Amniotic stem cell (primary cell): ENCODE measurements around the gene ZNF470.

ENCODE experiments used
- DNase-seq: peaks from one replicate; lab custom pipeline; 2025; lab: John Stamatoyannopoulos, UW

ZNF470 gene

DNA sequence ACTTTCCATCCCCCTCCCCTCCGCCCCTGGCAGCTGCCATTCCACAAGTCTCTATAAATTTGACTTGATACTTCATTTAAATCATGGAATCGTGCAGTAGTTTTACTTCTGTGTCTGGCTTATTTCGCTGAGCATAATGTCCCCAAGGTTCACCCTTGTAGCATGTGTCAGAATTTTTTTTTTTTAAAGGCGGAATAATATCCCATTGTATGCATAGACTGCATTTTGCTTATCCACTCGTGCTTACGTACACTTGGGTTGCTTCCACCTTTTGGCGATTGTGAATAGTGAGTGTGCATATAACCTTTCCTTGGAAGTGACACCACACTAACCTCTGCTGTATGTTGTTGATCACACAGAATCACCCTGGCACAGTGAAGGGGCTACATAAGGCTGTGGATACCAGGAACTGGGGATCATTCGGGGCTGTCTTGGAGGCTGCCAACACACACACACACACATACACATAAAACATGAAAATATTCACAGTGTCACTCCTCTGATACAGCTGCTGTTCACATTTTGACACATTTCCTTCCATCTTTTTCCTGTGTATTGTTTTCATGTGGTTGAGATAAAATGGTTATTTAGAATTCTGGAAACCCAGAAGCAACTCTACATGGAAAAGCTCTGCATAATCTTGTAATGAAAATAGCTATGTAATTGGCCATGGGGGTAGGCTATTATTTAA, 41.2 kb downstream of the ZNF470 start:
- DNase-seq, result no peak

DNA sequence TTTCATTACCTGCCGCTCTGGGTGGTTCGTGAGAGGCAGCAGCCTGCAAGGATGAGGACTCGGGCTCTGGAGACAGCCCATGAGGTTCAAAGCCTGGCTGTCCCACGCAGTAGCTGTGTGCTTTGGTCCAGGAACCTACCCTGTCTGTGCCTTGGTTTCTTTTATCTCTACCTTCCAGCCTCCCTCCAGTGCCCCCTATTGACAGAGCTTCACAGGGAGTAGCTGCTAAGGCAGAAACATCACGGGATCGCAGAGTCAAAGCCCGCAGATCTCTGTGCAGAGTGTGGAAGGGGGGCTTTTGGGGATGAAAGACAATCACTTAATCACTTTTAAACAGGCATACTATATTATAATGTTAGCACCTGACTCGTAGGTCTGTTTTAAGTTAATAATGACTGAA, 44.0 kb downstream of the ZNF470 start:
- no peak for DNase-seq

DNA sequence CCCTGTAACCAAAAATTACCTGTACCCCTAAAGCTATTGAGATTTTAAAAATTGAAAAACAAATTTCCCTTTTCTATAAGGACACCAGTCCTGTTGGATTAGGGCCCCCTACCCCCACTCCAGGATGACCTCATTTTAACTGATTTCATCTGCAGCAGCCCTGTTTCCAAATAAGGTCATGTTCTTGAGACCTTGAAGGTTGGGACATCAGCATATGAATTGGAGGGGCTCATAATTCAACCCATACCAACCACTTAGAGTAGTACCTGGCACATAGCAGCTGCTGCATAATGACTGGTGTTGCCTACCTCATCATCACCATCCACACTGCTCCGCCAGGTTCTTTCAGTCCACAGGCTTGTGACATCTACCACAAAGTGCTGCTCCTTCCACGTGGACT, 45.5 kb downstream of the ZNF470 start:
- DNase-seq, result no peak

DNA sequence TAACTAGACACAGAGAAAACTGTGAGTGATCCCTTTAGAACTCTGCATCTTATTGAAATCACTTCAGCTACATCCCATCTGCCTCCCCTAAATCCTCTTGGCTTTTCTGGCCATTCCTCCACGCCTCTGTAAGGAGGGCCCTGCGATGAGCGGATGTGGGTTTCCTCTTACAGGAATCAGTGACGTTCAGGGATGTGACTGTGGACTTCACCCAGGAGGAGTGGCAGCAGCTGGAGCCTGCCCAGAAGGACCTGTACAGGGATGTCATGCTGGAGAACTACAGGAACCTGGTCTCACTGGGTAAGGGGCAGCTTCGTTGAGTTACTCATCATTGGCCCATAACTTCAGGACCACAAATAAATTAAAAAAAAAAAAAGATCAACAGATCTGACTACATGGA, 46.4 kb downstream of the ZNF470 start:
- no peak for DNase-seq

DNA sequence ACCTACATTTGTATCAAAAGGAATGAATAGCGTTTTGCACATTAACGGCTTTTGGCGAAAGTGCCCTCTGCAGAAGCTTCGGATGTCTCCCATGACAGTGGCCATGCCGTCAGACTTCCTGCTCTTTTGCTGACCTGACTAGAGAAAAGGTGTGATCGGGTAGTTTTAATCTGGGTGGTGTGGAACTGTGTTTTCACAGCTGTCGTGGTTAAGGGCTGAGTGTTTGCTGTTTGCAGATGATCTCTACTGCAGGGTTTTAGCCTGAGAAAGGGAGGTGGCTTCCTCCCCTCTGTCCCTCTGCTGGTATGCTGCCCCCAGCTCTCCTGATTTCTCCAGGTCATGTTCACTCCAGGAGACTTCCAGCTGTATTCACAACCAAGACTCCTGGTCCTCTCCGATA, 50.3 kb downstream of the ZNF470 start:
- no peak for DNase-seq

DNA sequence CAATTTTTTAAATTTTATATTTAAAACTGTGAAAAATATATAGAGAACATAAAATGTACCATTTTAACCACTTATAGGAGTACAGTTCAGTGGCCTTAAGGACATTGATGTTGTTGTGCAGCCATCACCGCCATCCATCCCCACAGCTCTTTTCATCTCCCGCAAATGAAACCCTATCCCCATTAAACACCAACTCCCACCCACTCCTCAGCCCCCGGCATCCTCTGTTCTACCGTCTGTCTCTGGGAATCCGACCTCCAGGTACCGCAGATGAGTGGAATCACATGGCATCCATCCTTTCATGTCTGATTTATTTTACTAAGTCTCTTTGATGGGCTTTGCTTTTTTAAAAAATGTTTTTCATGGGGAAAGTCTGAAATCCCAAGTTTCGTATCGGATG, 51.9 kb downstream of the ZNF470 start:
- no peak for DNase-seq

DNA sequence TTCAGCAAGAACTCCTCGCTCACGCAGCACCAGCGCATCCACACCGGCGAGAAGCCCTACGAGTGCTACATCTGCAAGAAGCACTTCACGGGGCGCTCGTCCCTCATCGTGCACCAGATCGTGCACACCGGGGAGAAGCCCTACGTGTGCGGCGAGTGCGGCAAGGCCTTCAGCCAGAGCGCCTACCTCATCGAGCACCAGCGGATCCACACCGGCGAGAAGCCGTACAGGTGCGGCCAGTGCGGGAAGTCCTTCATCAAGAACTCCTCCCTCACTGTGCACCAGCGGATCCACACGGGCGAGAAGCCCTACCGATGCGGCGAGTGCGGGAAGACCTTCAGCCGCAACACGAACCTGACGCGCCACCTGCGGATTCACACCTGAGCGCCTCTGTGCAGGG, 55.1 kb downstream of the ZNF470 start:
- DNase-seq, result no peak

DNA sequence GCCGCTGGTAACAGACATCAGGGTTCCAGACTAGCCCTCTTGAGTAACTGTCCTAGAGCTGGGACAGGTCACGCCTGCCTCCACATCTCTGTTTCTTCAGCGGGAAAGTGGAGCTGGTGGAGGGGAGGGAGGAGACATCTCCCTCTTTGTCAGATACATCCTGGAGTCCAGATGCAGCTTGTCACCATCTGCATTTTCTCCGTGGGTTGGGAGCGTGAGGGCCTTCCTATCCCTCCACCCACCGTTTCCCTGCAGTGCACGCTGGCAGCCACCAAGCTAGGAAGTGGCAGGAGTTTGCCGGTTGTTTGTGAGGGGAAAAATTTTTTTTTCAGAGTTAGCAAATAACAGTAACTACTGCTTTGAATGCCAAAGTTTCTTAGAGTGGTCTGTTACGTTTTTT, 55.7 kb downstream of the ZNF470 start:
- DNase-seq, result no peak

DNA sequence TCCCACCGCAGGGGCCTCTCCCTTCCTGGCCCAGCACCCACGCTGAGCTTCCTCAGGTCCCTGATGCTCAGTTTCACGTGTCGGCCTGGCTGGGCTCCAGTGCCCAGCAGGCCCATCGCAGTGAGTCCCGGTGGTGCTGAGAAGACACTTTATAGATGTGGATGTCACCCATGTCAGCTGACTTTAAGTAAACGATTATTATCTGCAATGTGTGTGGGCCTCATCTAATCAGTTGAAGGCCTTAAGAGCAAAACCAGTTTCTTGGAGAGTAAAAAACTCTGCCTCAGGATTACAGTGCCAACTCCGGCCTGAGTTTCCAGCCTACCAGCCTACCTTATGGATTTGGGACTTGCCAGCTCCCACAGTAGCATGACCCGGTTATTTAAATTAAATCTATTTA, 58.4 kb downstream of the ZNF470 start:
- DNase-seq, result no peak

DNA sequence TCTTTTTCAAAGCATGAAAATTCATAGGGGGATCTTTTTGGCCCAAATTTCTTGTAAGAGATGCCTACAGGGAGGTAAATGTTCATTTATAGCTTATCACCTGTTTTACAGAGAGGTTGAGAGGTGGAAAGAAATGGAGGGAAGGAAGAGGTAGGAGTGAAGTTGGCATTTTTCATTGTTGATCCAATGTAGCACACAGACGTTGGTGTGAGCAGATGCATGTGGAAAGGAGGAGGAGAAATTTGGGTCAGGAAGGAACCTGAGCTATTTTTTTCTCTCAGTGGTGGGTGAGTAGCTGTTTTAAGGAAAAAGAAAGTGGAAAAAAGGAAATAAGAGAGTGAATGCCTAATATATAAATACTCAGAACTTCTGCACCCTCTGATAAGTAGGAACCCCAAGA, 65.8 kb downstream of the ZNF470 start:
- DNase-seq, result no peak

DNA sequence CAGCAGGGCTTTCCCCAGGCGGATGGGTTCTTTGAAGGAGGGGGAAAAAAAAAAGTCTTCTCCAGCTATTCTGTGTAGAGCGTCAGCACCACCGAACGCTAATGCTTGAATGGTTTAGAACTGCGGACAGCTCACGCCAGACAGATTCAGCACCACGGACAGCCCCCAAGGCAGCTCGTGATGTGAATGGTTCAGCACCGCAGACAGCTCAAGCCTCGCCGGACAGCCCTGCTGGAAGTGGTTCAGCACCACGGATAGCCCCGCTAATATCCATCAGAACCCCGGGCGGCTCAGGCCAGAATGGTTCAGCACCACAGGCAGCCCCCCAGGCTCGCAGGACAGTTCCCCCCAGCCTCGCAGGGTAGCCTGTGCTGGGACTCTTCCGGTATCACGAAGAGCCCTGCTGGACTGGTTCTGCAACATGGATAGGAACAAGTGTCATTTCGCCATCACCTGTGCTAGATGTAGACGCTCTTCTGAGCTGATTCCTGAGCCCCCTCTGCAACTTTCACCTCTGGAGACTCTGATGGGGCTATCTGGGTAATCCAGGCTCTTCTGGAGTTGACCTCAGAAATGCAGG, 70.8 kb downstream of the ZNF470 start:
- DNase-seq, result peak; percentile 30
